ENCODE measurements around the gene HES5. TPM values are rescaled to one million over a fixed set of nuclear protein-coding genes. Genes with fewer than 3 reads are reported as not detected.

Gene HES5
- total RNA-seq, 2 donors from 2014 or later, result not detected

GRCh38 chr1:2505461-2505994 is 24.5 kb downstream of the HES5 start:
- Mint-ChIP-seq H3K4me3 (no peak overlapping the region), H3K27me3 (no peaks in the 10 kb centered on the region), H3K27ac (no peak overlapping the region), H3K9me3 (no peaks in the 10 kb centered on the region), H3K36me3 (no peaks in the 10 kb centered on the region), H3K4me1 (ENCODE audit: low read depth in 2 of 2) (peaks cover 0 to under 1% of the 10 kb centered on the region in 2 donors)
- DNase-seq (ENCODE audit: low spot score) (no peak), ATAC-seq (no peak)

- no peaks in the 10 kb centered on the region for H3K36me3 Mint-ChIP-seq
Observed at GRCh38 chr1:2504949-2505272, 25.2 kb downstream of the HES5 start.

GRCh38 chr1:2504225-2504948 is 25.7 kb downstream of the HES5 start:
- no peaks in the 10 kb centered on the region for H3K36me3 Mint-ChIP-seq
- H3K4me3 Mint-ChIP-seq, result no peak overlapping the region
- no peak overlapping the region for H3K27ac Mint-ChIP-seq
- H3K9me3 Mint-ChIP-seq, result no peaks in the 10 kb centered on the region
- H3K27me3 Mint-ChIP-seq, result no peaks in the 10 kb centered on the region
- ATAC-seq, result no peak
- DNase-seq (ENCODE audit: low spot score), result no peak
- peaks cover 4 to 6% of the 10 kb centered on the region in 2 donors for H3K4me1 Mint-ChIP-seq (ENCODE audit: low read depth in 2 of 2)

More at GRCh38 chr1:2504949-2505272, 25.2 kb downstream of the HES5 start:
- no peak overlapping the region for H3K27ac Mint-ChIP-seq
- H3K27me3 Mint-ChIP-seq, result no peaks in the 10 kb centered on the region
- peaks cover 4 to 6% of the 10 kb centered on the region in 2 donors for H3K4me1 Mint-ChIP-seq (ENCODE audit: low read depth in 2 of 2)
- DNase-seq (ENCODE audit: low spot score) (no peak), ATAC-seq (no peak)
- H3K9me3 Mint-ChIP-seq, result no peaks in the 10 kb centered on the region
- no peak overlapping the region for H3K4me3 Mint-ChIP-seq

GRCh38 chr1:2503554-2504224 is 26.4 kb downstream of the HES5 start:
- DNase-seq (ENCODE audit: low spot score), result no peak
- H3K4me3 Mint-ChIP-seq, result no peak overlapping the region
- peaks cover 4 to 6% of the 10 kb centered on the region in 2 donors for H3K4me1 Mint-ChIP-seq (ENCODE audit: low read depth in 2 of 2)
- H3K27ac Mint-ChIP-seq, result no peak overlapping the region
- ATAC-seq, result no peak
- H3K36me3 Mint-ChIP-seq, result no peaks in the 10 kb centered on the region
- H3K27me3 Mint-ChIP-seq, result no peaks in the 10 kb centered on the region
- H3K9me3 Mint-ChIP-seq, result no peaks in the 10 kb centered on the region

- Mint-ChIP-seq H3K27me3 (no peaks in the 10 kb centered on the region), H3K9me3 (no peaks in the 10 kb centered on the region), H3K36me3 (no peaks in the 10 kb centered on the region), H3K4me3 (no peak overlapping the region), H3K4me1 (ENCODE audit: low read depth in 2 of 2) (peaks cover 4 to 6% of the 10 kb centered on the region in 2 donors), H3K27ac (no peak overlapping the region)
- DNase-seq (ENCODE audit: low spot score), result no peak
- no peak for ATAC-seq
Observed at GRCh38 chr1:2502661-2503553, 27.2 kb downstream of the HES5 start.

- no peaks in the 10 kb centered on the region for H3K27me3 Mint-ChIP-seq
- no peak overlapping the region for H3K27ac Mint-ChIP-seq
- no peaks in the 10 kb centered on the region for H3K9me3 Mint-ChIP-seq
- H3K36me3 Mint-ChIP-seq, result no peaks in the 10 kb centered on the region
- H3K4me1 Mint-ChIP-seq (ENCODE audit: low read depth in 2 of 2), result peaks cover 4 to 6% of the 10 kb centered on the region in 2 donors
- H3K4me3 Mint-ChIP-seq, result no peak overlapping the region
- ATAC-seq, result no peak
- no peak for DNase-seq (ENCODE audit: low spot score)
Observed at GRCh38 chr1:2502210-2502609, 27.9 kb downstream of the HES5 start.

- H3K4me1 Mint-ChIP-seq (ENCODE audit: low read depth in 2 of 2), result peaks cover 4 to 6% of the 10 kb centered on the region in 2 donors
- H3K9me3 Mint-ChIP-seq, result no peaks in the 10 kb centered on the region
- ATAC-seq (no peak), DNase-seq (ENCODE audit: low spot score) (no peak)
- no peaks in the 10 kb centered on the region for H3K27me3 Mint-ChIP-seq
- no peak overlapping the region for H3K27ac Mint-ChIP-seq
- no peaks in the 10 kb centered on the region for H3K36me3 Mint-ChIP-seq
- H3K4me3 Mint-ChIP-seq, result no peak overlapping the region
Observed at GRCh38 chr1:2501820-2502119, 28.3 kb downstream of the HES5 start.

- no peaks in the 10 kb centered on the region for H3K36me3 Mint-ChIP-seq
- ATAC-seq (no peak), DNase-seq (ENCODE audit: low spot score) (no peak)
- H3K4me1 Mint-ChIP-seq (ENCODE audit: low read depth in 2 of 2), result peaks cover 6 to 8% of the 10 kb centered on the region in 2 donors
- no peaks in the 10 kb centered on the region for H3K9me3 Mint-ChIP-seq
- no peak overlapping the region for H3K27ac Mint-ChIP-seq
- H3K4me3 Mint-ChIP-seq, result no peak overlapping the region
- H3K27me3 Mint-ChIP-seq, result no peaks in the 10 kb centered on the region
Observed at GRCh38 chr1:2501041-2501819, 28.8 kb downstream of the HES5 start.

GRCh38 chr1:2499986-2500596 is 30.0 kb downstream of the HES5 start:
- peak overlapping the region; percentile 52 for H3K4me3 Mint-ChIP-seq
- H3K36me3 Mint-ChIP-seq, result no peaks in the 10 kb centered on the region
- no peak for DNase-seq (ENCODE audit: low spot score)
- peak; percentile 33 to 65 for ATAC-seq
- no peaks in the 10 kb centered on the region for H3K27me3 Mint-ChIP-seq
- H3K9me3 Mint-ChIP-seq, result no peaks in the 10 kb centered on the region
- H3K4me1 Mint-ChIP-seq (ENCODE audit: low read depth in 2 of 2), result peaks cover 11 to 12% of the 10 kb centered on the region in 2 donors
- H3K27ac Mint-ChIP-seq, result peak overlapping the region; percentile 49 to 80

GRCh38 chr1:2499260-2499659 is 30.8 kb downstream of the HES5 start:
- Mint-ChIP-seq H3K4me1 (ENCODE audit: low read depth in 2 of 2) (peaks cover 12% of the 10 kb centered on the region in 2 donors), H3K4me3 (no peak overlapping the region)
- ATAC-seq, result no peak

GRCh38 chr1:2498648-2499047 is 31.4 kb downstream of the HES5 start:
- Mint-ChIP-seq H3K27ac (no peak overlapping the region), H3K27me3 (no peaks in the 10 kb centered on the region), H3K4me3 (no peak overlapping the region), H3K9me3 (no peaks in the 10 kb centered on the region), H3K4me1 (ENCODE audit: low read depth in 2 of 2) (peaks cover 18 to 19% of the 10 kb centered on the region in 2 donors), H3K36me3 (no peaks in the 10 kb centered on the region)
- DNase-seq (ENCODE audit: low spot score) (no peak), ATAC-seq (no peak)

More at GRCh38 chr1:2499260-2499659, 30.8 kb downstream of the HES5 start:
- H3K36me3 Mint-ChIP-seq, result no peaks in the 10 kb centered on the region
- peak overlapping the region in 1 of 2 donors; percentile 49 for H3K27ac Mint-ChIP-seq
- H3K27me3 Mint-ChIP-seq, result no peaks in the 10 kb centered on the region
- DNase-seq (ENCODE audit: low spot score), result no peak
- H3K9me3 Mint-ChIP-seq, result no peaks in the 10 kb centered on the region

- H3K27me3 Mint-ChIP-seq, result no peaks in the 10 kb centered on the region
- no peak overlapping the region for H3K4me3 Mint-ChIP-seq
- H3K4me1 Mint-ChIP-seq (ENCODE audit: low read depth in 2 of 2), result peaks cover 21 to 25% of the 10 kb centered on the region in 2 donors
- no peaks in the 10 kb centered on the region for H3K36me3 Mint-ChIP-seq
- ATAC-seq (no peak), DNase-seq (ENCODE audit: low spot score) (no peak)
- no peak overlapping the region for H3K27ac Mint-ChIP-seq
- no peaks in the 10 kb centered on the region for H3K9me3 Mint-ChIP-seq
Observed at GRCh38 chr1:2497891-2498290, 32.2 kb downstream of the HES5 start.

- no peaks in the 10 kb centered on the region for H3K9me3 Mint-ChIP-seq
- DNase-seq (ENCODE audit: low spot score), result no peak
- peaks cover 21 to 25% of the 10 kb centered on the region in 2 donors for H3K4me1 Mint-ChIP-seq (ENCODE audit: low read depth in 2 of 2)
- no peaks in the 10 kb centered on the region for H3K36me3 Mint-ChIP-seq
- no peak for ATAC-seq
- H3K4me3 Mint-ChIP-seq, result no peak overlapping the region
- H3K27ac Mint-ChIP-seq, result no peak overlapping the region
- H3K27me3 Mint-ChIP-seq, result no peaks in the 10 kb centered on the region
Observed at GRCh38 chr1:2496746-2497145, 33.3 kb downstream of the HES5 start.

Data from natural killer cell treated with Interleukin-12 subunit alpha and Interleukin-12 subunit beta and Interleukin-15 and Interleukin-18, amount 100 ng/mL, for 72 hours (primary cell).